ENCODE measurements around the gene COTL1. TPM values are rescaled to one million over a fixed set of nuclear protein-coding genes. Genes with fewer than 3 reads are reported as not detected.

Gene COTL1
- total RNA-seq, 1 experiment from 2014 or later, result 102 TPM

DNA sequence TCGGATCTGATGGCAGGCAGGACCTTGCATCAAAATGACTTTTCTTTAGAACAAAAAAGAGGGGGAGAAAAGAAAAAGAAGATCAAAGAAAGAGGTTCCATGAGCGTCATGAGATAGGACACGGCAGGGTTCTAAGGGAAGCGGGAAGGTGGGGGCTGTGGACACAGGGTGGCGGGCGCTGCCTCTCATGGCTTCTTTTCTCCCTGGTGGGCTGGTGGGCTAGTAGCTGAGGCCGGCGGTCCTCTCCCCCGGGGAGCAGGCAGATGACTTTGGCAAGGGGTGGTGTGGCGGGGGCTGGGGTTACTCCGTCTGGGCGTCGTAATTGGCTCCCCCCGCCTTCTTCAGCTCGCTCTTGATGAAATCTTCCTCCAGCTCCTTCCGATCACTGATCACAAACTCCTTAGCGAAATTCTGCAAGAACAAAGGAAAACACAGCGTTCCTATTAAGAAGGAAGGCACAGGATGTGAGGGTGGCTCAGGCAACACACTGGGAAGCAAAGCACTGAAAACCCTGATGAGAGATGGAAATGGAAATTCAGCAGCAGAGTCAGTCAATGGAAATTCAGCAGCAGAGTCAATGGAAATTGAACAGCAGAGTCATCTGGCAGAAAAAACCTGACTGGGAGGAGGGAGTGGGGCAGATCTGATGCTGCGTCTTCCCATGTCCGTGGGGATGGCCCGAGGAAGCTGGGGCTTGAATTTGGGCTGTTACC, 51.2 kb downstream of the COTL1 start:
- POLR2A ChIA-PET, result interaction anchor here (1.4 kb wide), 1 partner anchor 52 kb away, joined by 3 read pairs; no protein-coding TSS in a partner anchor
- peaks cover 10% of the 10 kb centered on the region for H3K9me3 Mint-ChIP-seq

DNA sequence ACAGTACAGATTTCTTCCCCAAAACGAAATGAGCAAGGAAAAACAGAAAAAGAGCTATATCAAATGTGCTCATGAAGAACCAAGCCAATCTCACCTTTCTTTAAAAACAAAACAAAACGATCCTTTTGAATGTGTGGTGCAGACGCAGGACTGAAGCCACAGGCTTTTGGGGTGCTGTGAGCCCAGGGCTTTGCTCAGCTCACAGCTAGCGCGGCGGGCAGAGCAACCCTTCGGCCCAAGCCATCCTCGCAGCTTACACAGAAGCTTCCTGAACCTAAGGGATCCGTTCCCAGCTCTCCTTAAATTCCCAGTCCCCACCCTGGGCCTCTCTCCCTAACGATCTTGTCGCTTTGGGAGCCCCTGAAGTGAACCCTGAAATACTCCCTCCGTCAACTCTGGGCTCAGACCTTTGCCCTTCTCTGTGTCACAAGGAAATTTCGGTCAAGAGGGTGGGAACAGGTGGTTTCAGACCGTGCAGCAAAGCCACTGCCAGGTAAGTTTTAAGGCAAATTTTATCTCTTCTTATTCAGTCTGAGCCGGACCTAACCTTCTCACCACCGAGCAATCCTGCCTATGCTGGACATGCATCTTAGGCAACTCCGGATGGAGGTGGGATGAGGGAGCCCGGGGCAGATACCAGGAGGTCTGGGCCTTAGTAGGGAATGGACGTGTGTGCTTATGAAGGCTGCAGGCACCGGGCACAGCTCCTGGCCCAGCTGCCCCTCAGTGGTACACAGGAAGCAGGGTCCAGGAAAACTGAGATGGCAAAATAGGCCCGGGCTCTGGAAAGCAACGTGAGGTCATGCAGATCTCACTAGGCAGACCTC, 52.0 kb downstream of the COTL1 start:
- POLR2A ChIA-PET, result interaction anchor here (0.6 to 1.4 kb wide), 3 partner anchors 17 to 58 kb away, joined by 3 to 10 read pairs (median 4); no protein-coding TSS in a partner anchor
- Mint-ChIP-seq H3K4me1 (peaks cover 45% of the 10 kb centered on the region), H3K27me3 (ENCODE audit: low read depth) (no peaks in the 10 kb centered on the region), H3K9me3 (peaks cover 9% of the 10 kb centered on the region), H3K36me3 (peaks cover 16% of the 10 kb centered on the region), H3K27ac (peak overlapping the region; percentile 84), H3K4me3 (no peak overlapping the region)
- DNase-seq (ENCODE audit: low spot score) (no peak), ATAC-seq (no peak)
- TF ChIP-seq, protein P1, sequence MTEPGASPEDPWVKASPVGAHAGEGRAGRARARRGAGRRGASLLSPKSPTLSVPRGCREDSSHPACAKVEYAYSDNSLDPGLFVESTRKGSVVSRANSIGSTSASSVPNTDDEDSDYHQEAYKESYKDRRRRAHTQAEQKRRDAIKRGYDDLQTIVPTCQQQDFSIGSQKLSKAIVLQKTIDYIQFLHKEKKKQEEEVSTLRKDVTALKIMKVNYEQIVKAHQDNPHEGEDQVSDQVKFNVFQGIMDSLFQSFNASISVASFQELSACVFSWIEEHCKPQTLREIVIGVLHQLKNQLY (CRISPR knock-in tag; IDR thresholded peaks at IDR 0.05), result no peak
- TF ChIP-seq, protein P2, sequence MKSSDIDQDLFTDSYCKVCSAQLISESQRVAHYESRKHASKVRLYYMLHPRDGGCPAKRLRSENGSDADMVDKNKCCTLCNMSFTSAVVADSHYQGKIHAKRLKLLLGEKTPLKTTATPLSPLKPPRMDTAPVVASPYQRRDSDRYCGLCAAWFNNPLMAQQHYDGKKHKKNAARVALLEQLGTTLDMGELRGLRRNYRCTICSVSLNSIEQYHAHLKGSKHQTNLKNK (CRISPR knock-in tag; IDR thresholded peaks at IDR 0.05), result no peak
- TF ChIP-seq GABPB1 (CRISPR knock-in tag; IDR thresholded peaks at IDR 0.05) (no peak), NR3C1 (CRISPR knock-in tag; conservative IDR thresholded peaks at IDR 0.05; ENCODE audit: low read depth) (no peak)
- TF ChIP-seq, protein P3, sequence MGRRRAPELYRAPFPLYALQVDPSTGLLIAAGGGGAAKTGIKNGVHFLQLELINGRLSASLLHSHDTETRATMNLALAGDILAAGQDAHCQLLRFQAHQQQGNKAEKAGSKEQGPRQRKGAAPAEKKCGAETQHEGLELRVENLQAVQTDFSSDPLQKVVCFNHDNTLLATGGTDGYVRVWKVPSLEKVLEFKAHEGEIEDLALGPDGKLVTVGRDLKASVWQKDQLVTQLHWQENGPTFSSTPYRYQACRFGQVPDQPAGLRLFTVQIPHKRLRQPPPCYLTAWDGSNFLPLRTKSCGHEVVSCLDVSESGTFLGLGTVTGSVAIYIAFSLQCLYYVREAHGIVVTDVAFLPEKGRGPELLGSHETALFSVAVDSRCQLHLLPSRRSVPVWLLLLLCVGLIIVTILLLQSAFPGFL (CRISPR knock-in tag; IDR thresholded peaks at IDR 0.05; ENCODE audit: borderline replicate concordance), result no peak
- CTCF ChIA-PET, result interaction anchor here (0.6 to 2.5 kb wide), 7 partner anchors 8 to 59 kb away, joined by 3 to 11 read pairs (median 5); no protein-coding TSS in a partner anchor

More for the DNA sequence above, 51.2 kb downstream of the COTL1 start:
- peaks cover 21% of the 10 kb centered on the region for H3K36me3 Mint-ChIP-seq
- TF ChIP-seq KAT7 (CRISPR knock-in tag; IDR thresholded peaks at IDR 0.05; ENCODE audit: borderline replicate concordance), result 0 out of 2 replicates have a peak, but pooled peaks have one; percentile 56
- TF ChIP-seq GRHL2 (CRISPR knock-in tag; IDR thresholded peaks at IDR 0.05; ENCODE audit: insufficient replicate concordance, severe bottlenecking), result no peak
- peak; percentile 31 for ATAC-seq
- peaks cover 39% of the 10 kb centered on the region for H3K4me1 Mint-ChIP-seq
- no peaks in the 10 kb centered on the region for H3K27me3 Mint-ChIP-seq (ENCODE audit: low read depth)
- no peak for DNase-seq (ENCODE audit: low spot score)
- H3K4me3 Mint-ChIP-seq, result 0 out of 2 replicates have a peak overlapping the region, but pooled peaks have one; percentile 18
- CTCF ChIA-PET, result interaction anchor here (0.7 to 2.5 kb wide), 3 partner anchors 12 to 55 kb away, joined by 3 to 11 read pairs (median 5); no protein-coding TSS in a partner anchor
- peak overlapping the region; percentile 84 for H3K27ac Mint-ChIP-seq

DNA sequence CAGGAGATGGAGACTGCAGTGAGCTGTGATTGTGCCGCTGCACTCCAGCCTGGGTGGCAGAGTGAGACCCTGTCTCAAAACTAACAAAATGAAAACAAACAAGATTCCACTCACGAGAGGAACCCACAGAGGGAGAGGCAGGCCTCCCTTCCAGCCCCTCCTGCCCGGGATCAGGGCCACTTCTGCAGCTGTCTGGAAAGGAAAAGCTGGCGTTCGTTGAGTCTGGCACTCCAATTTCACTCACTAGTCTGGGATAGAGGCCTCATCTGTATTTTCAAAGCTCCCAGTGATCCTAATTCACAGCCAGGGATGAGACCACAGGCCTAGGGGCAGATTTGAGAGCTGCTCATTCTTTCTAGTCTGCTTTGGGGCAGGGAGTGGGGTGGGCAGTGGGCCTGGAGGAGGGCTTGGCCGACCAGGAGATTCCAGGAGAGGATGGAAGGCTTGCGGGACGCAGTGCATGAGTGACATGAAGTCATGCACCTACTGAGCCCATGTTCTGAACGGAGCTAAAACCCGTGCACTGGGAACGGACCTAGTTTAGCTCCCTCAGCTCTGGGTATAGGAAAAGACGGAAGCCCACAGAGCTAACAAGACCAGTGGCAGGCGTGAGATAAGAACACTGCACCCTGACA, 54.0 kb downstream of the COTL1 start:
- Mint-ChIP-seq H3K4me3 (no peak overlapping the region), H3K27ac (peak overlapping the region; percentile 65), H3K9me3 (no peaks in the 10 kb centered on the region), H3K36me3 (peaks cover 3% of the 10 kb centered on the region), H3K27me3 (ENCODE audit: low read depth) (no peaks in the 10 kb centered on the region), H3K4me1 (peaks cover 60% of the 10 kb centered on the region)
- ChIA-PET CTCF (interaction anchor here (1.5 to 1.6 kb wide), 2 partner anchors 15 to 57 kb away, joined by 3 to 8 read pairs; no protein-coding TSS in a partner anchor), POLR2A (interaction anchor here (0.7 kb wide), 1 partner anchor 53 kb away, joined by 3 read pairs; no protein-coding TSS in a partner anchor)
- DNase-seq (ENCODE audit: low spot score) (no peak), ATAC-seq (no peak)
- TF ChIP-seq, protein P4, sequence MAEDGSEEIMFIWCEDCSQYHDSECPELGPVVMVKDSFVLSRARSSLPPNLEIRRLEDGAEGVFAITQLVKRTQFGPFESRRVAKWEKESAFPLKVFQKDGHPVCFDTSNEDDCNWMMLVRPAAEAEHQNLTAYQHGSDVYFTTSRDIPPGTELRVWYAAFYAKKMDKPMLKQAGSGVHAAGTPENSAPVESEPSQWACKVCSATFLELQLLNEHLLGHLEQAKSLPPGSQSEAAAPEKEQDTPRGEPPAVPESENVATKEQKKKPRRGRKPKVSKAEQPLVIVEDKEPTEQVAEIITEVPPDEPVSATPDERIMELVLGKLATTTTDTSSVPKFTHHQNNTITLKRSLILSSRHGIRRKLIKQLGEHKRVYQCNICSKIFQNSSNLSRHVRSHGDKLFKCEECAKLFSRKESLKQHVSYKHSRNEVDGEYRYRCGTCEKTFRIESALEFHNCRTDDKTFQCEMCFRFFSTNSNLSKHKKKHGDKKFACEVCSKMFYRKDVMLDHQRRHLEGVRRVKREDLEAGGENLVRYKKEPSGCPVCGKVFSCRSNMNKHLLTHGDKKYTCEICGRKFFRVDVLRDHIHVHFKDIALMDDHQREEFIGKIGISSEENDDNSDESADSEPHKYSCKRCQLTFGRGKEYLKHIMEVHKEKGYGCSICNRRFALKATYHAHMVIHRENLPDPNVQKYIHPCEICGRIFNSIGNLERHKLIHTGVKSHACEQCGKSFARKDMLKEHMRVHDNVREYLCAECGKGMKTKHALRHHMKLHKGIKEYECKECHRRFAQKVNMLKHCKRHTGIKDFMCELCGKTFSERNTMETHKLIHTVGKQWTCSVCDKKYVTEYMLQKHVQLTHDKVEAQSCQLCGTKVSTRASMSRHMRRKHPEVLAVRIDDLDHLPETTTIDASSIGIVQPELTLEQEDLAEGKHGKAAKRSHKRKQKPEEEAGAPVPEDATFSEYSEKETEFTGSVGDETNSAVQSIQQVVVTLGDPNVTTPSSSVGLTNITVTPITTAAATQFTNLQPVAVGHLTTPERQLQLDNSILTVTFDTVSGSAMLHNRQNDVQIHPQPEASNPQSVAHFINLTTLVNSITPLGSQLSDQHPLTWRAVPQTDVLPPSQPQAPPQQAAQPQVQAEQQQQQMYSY (CRISPR knock-in tag; IDR thresholded peaks at IDR 0.05), result no peak
- TF ChIP-seq ATF1 (CRISPR knock-in tag; IDR thresholded peaks at IDR 0.05), result no peak
- TF ChIP-seq, protein P5, sequence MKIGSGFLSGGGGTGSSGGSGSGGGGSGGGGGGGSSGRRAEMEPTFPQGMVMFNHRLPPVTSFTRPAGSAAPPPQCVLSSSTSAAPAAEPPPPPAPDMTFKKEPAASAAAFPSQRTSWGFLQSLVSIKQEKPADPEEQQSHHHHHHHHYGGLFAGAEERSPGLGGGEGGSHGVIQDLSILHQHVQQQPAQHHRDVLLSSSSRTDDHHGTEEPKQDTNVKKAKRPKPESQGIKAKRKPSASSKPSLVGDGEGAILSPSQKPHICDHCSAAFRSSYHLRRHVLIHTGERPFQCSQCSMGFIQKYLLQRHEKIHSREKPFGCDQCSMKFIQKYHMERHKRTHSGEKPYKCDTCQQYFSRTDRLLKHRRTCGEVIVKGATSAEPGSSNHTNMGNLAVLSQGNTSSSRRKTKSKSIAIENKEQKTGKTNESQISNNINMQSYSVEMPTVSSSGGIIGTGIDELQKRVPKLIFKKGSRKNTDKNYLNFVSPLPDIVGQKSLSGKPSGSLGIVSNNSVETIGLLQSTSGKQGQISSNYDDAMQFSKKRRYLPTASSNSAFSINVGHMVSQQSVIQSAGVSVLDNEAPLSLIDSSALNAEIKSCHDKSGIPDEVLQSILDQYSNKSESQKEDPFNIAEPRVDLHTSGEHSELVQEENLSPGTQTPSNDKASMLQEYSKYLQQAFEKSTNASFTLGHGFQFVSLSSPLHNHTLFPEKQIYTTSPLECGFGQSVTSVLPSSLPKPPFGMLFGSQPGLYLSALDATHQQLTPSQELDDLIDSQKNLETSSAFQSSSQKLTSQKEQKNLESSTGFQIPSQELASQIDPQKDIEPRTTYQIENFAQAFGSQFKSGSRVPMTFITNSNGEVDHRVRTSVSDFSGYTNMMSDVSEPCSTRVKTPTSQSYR (CRISPR knock-in tag; IDR thresholded peaks at IDR 0.05), result no peak
- TF ChIP-seq, protein P6, sequence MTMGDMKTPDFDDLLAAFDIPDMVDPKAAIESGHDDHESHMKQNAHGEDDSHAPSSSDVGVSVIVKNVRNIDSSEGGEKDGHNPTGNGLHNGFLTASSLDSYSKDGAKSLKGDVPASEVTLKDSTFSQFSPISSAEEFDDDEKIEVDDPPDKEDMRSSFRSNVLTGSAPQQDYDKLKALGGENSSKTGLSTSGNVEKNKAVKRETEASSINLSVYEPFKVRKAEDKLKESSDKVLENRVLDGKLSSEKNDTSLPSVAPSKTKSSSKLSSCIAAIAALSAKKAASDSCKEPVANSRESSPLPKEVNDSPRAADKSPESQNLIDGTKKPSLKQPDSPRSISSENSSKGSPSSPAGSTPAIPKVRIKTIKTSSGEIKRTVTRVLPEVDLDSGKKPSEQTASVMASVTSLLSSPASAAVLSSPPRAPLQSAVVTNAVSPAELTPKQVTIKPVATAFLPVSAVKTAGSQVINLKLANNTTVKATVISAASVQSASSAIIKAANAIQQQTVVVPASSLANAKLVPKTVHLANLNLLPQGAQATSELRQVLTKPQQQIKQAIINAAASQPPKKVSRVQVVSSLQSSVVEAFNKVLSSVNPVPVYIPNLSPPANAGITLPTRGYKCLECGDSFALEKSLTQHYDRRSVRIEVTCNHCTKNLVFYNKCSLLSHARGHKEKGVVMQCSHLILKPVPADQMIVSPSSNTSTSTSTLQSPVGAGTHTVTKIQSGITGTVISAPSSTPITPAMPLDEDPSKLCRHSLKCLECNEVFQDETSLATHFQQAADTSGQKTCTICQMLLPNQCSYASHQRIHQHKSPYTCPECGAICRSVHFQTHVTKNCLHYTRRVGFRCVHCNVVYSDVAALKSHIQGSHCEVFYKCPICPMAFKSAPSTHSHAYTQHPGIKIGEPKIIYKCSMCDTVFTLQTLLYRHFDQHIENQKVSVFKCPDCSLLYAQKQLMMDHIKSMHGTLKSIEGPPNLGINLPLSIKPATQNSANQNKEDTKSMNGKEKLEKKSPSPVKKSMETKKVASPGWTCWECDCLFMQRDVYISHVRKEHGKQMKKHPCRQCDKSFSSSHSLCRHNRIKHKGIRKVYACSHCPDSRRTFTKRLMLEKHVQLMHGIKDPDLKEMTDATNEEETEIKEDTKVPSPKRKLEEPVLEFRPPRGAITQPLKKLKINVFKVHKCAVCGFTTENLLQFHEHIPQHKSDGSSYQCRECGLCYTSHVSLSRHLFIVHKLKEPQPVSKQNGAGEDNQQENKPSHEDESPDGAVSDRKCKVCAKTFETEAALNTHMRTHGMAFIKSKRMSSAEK (CRISPR knock-in tag; IDR thresholded peaks at IDR 0.05; ENCODE audit: borderline replicate concordance), result no peak

Measured in WTC11 (cell line).